ENCODE results near the gene GNL3. TPM values are rescaled to one million over a fixed set of nuclear protein-coding genes. Genes with fewer than 3 reads are reported as not detected.

The GNL3 gene
- total RNA-seq, 2 experiments from 2014 or later, result 198 to 200 TPM

Other genes starting within 250 kb of the GNL3 start
- not detected for gene SEMA3G, start 240.9 kb upstream of the GNL3 start, total RNA-seq
- 1 to 10 TPM; 4.8 to 5.9 TPM for gene TNNC1, start 232.0 kb upstream of the GNL3 start, total RNA-seq
- 10 to 100 TPM; 57.1 to 57.4 TPM for gene NISCH, start 230.4 kb upstream of the GNL3 start, total RNA-seq
- gene STAB1, start 190.7 kb upstream of the GNL3 start, total RNA-seq, result under 1 TPM; 0.09 to 0.20 TPM
- gene NT5DC2, start 152.2 kb upstream of the GNL3 start, total RNA-seq, result 10 to 100 TPM; 53.8 to 61.7 TPM
- 10 to 100 TPM; 14.0 to 20.5 TPM for gene UQCC5, start 149.4 kb upstream of the GNL3 start, total RNA-seq
- gene PBRM1, start 119 bp upstream of the GNL3 start, total RNA-seq, result 10 to 100 TPM; 55.9 to 56.1 TPM
- 10 to 100 TPM; 34.0 to 35.0 TPM for gene GLT8D1, start 19.8 kb downstream of the GNL3 start, total RNA-seq
- 100 to 1,000 TPM; 116 to 120 TPM for gene SPCS1, start 20.1 kb downstream of the GNL3 start, total RNA-seq
- gene NEK4, start 84.9 kb downstream of the GNL3 start, total RNA-seq, result 10 to 100 TPM; 16.2 to 18.4 TPM
- gene ITIH1, start 91.6 kb downstream of the GNL3 start, total RNA-seq, result not detected
- gene ITIH3, start 108.8 kb downstream of the GNL3 start, total RNA-seq, result not detected
- gene ITIH4, start 144.6 kb downstream of the GNL3 start, total RNA-seq, result 1 to 10 TPM; 3.9 to 5.5 TPM
- gene MUSTN1, start 149.0 kb downstream of the GNL3 start, total RNA-seq, result not detected
- gene STIMATE, start 211.5 kb downstream of the GNL3 start, total RNA-seq, result 10 to 100 TPM; 17.3 to 18.3 TPM